HG02571 (cell line): Measurements from ENCODE around the gene ACP5.
"Not testable (repeated sequence)": the region's sequence is repeated elsewhere in the genome, so short reads cannot be mapped to it uniquely, and the experiment has no call there.

Source experiments
- ATAC-seq: cut with Tn5 transposase; IDR thresholded peaks from one replicate; pipeline ENCODE4 v1.9.1; 2021; ENCODE audit warnings: mild to moderate bottlenecking, moderate library complexity; ENCODE audit not compliant: unreplicated experiment

Gene ACP5

DNA sequence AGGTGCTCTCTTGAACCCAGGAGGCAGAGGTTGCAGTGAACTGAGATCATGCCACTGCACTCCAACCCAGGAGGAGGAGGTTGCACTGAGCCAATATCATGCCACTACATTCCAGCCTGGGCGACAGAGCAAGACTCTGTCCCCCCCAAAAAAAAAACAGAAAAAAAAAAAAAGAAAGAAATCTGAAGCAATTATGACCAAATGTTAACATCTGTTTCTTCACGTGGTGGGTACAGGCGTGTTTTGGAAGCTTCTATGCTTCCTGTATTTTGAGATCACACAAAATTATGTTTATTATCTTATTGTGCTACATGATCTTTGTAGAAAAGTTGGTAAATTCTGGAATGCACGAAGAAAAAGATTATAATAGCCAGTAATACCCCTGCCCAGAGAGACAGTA, 2.7 kb upstream of the ACP5 start:
- ATAC-seq, result no peak

DNA sequence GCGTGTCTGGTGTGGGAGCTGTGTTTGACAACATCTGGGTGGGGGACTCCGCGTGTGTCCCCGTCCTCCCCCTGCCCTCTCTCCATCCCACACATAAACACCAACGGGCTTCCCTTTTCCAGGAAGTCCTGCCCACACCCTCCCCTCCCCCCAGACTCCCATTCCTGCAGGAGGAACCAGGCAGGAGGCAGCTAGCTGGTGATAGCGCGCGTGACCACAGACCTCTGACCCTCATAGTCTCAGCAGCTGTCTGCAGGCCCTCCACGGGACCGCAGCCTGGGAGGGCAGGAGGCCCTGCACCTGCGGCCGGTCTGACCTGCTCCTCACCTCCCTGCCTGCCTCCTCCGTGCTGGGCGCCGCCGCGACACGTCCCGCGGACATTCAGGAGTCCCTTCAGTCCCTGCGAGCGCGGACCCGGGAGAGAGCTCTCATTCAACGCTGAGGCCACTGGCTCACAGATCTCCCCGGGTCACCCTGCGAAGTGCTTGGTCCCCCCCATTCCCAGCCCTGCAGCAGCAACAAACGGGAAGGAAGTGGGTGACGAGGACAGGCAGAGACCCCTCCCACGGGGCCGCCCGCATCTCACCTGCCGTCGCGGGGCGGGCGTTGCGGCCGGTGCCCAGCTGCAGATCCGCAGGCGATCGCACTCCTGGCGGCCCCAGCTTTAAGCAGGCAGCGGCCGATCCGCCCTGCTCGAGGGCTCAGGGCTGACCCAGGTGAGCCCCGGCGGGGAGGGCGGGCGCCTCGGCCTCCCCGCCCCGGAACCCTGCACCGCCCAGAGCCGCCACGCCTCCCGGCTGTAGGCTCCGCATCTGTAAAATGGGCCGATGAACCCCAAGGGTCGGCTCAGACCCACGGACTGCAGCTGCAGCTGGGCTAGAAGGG, 1.1 kb upstream of the ACP5 start:
- no peak for ATAC-seq

DNA sequence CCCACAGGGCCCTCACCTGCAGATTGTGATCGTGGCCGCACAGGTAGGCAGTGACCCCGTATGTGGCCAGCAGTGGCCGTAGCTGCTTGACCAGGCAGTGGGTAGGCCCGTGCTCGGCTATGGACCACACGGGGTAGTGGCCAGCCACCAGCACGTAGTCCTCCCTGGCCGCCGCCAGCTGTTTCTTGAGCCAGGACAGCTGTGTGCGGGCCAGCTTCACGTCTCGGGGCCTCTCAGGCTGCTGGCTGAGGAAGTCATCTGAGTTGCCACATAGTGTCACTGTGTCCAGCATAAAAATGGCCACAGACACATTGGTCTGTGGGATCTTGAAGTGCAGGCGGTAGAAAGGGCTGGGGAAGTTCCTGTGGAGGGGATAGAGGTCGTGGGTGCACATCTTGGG, 1.2 kb downstream of the ACP5 start:
- ATAC-seq, result no peak

DNA sequence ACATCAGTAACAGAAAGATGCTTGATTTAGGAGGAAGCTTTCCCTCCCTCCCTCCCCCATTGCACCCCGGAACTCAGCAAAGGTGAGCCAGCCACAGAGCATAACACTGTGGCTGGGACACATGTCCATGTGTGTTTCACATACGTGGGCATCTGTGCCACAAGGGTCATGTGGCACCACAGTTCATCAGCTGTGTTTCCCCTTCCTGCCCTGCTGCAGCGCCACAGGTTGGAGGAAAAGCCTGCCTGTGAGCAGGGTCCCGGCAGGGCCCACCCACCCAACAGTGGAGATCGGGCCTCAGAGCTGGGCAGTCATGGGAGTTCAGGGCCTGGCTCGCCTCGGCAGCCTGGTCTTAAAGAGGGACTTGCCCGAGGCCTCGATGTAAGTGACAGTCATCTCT, 2.8 kb downstream of the ACP5 start:
- ATAC-seq, result no peak

DNA sequence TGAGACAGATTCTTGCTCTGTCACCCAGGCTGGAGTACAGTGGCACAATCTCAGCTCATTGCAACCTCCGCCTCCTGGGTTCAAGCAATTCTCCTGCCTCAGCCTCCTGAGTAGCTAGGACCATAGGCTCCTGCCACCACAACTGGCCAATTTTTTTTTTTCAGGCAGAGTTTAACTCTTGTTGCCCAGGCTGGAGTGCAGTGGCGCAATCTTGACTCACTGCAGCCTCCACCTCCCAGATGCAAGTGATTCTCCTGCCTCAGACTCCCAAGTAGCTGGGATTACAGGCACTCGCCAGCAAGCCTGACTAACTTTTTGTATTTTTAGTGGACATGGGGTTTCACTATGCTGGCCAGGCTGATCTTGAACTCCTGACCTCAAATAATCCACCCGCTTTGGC, 3.7 kb downstream of the ACP5 start:
- not testable (repeated sequence) for ATAC-seq

DNA sequence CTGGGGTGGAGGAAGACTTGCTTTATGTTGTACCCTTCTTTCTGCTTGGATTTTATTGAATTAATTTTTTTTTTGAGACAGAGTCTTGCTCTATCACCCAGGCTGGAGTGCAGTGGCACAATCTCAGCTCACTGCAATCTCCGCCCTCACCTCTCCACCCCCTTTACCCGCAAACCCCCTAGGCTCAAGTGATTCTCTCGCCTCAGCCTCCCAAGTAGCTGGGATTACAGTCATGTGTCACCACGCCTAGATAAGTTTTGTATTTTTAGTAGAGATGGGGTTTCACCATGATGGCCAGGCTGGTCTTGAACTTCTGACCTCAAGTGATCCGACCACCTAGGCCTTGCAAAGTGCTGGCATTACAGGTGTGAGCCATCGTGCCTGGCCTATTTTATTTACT, 4.1 kb downstream of the ACP5 start:
- ATAC-seq, result not testable (repeated sequence)

DNA sequence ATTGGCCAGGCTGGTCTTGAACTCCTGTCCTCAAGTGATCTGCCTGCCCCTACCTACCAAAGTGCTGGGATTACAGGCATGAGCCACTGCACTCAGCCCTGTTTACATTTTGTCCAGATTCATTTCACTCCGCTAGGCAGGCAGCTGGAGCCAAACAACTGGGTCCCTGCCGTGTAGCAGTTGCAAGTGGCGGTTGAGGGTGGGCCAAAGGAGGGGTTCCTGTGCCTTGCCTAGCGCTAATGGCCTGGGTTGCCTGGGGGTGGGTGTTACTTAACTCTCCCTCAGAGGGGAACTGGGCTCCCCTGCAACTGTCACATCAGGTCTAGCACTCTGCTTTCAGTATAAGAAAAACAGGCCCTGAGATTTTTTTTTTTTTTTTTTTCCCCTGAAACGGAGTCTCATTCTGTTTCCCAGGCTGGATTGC, 7.4 kb downstream of the ACP5 start:
- no peak for ATAC-seq

DNA sequence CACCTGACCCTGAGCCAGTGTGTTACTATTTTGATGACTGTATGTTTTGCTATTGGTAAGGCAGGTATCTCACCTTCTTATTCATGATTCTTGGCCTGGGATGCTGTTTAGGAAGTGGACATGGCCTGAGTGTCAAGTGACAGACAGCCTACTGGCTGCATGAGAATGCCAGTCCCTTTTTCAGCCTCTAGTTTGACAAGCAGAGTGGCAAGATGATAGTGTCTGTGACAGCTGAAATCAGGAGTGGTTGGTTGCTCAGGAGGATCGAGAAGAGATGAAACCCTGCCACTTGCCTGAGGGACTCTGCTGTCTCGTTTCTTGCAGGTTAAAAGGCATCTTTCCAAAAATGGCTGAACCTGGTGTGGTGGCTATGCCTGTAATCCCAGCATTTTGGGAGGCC, 11.3 kb downstream of the ACP5 start:
- ATAC-seq, result no peak

DNA sequence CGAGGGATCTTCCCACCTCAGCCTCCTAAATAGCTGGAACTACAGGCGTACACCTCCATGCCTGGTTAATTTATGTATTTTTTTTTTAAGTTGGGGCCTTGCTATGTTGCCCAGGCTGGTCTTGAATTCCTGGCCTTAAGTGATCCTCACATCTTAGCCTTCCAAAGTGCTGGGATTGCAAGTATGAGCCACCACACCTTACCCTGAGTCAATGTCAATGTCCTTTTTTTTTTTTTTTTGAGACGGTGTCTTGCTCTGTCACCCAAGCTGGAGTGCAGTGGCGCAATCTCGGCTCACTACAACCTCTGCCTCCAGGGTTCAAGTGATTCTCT, 11.8 kb downstream of the ACP5 start:
- ATAC-seq, result not testable (repeated sequence)

DNA sequence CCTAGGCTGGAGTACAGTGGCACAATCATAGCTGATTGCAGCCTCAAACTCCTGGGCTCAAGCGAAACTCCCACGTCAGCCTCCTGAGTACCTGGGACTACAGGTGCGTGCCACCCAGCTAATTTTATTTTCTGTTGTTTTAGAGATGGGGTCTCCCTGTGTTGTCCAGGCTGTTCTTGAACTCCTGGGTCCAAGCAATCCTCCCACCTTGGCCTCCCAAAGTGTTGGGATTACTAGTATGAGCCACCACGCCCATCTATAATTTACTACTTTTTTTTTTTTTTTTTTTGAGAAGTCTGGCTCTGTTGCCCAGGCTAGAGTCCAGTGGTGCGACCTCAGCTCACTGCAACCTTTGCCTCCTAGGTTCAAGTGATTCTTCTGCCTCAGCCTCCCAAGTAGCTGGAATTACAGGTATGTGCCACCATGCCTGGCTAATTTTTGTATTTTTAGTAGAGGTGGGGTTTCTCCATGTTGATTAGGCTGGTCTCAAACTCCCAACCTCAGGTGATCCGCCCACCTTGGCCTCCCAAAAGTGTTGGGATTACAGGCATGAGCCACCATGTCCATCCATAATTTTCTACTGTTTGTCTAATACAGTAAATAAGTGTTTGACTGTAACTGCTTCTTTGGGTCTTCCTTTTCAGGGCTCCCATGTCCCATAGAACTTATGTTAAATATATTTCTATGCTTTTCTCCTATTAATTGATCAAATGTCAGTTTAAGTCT, 13.2 kb downstream of the ACP5 start:
- not testable (repeated sequence) for ATAC-seq

DNA sequence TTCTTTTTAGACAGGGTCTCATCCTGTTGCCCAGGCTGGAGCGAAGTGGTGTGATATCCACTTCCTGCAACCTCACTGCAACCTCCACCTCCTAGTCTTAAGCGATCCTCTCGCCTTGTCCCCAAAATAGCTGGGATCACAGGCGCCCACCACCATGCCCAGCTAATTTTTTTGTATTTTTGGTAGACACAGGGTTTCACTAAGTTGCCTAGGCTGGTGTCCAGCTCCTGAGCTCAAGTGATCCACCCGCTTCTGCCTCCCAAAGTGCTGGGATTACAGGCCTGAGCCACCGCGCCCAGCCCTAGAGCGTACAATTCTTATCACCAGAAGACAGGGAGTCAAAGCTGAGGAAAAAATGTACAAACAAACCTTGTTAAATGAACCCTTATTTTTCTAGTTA, 13.9 kb downstream of the ACP5 start:
- ATAC-seq, result no peak

DNA sequence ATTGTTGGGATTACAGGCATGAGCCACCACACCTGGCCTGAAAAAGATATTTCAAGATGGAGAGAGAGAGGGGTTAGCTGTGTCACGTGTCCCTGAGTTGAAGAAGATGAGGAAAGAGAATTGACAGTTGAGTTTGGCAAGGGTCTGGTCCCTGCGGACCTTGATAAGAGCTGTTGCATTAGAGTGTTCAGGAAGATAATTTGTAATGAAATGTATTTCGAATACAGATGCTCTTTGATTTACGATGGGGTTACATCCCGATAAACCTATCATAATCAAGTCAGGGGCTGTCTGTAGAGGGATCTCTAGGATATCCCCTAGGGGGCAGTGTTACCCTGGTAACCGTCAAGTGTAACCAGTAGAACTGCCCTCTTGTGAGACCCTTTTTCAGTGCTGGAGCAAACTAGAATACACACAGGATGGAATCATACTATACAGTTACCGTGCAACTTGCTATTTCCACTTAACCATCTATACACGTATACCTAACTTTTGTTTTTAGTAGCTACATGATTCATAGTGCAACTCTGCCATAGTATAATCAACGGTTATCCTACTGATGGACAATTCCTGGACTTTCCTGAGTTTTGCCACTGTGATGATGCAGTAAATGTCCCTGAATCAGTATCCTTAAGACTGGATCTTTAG, 16.9 kb downstream of the ACP5 start:
- no peak for ATAC-seq

DNA sequence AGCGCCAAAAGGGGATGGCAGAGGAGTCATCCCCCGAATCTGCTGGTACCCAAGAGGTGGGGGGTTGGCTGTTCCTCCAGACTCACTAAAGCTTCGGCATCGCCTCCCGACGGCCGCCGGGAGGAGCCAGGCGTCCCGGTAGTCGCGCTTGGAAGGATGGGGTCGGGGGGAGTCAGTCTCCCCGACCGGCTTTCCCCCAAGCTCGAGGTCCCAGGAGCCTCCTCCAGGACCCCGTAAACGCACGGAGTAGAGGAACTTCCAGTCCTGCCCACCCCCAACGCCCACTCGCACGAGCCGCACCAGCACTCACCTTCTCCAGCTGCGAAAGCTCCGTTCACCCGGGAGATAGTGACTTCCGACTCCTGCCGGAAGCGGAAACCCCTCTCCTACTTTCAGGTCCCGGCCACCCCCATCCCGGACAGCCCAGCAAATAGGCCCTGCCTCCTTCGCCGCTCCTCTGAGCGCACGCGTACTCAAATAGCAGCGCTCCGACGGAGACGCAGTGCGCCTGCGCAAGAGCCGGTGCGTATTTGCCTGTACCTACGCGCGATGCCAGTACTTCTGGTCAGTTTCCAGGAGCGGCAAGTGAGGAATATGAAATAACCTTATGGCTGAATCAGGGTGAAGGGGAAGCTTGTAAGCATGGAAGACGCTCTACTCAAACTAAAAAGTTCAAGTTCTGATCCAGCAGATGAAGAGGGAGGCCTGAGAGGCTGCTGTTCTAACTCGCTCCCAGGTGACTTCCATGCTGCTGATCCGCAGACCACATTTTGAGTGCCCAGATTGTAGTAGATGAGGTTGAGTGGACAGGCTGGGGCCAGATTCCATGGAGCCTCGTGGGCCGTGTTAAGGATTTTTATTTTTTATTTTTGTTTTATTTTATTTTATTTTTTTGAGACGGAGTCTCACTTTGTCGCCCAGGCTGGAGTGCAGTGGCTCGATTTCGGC, 18.3 kb downstream of the ACP5 start, which contains the start of gene ELOF1:
Gene ELOF1, minus strand, starts transcription at position 350 of the 948 bp plus-strand sequence. CDS start 4,883 bp downstream, outside the sequence.
- ATAC-seq, result peak; percentile 85

DNA sequence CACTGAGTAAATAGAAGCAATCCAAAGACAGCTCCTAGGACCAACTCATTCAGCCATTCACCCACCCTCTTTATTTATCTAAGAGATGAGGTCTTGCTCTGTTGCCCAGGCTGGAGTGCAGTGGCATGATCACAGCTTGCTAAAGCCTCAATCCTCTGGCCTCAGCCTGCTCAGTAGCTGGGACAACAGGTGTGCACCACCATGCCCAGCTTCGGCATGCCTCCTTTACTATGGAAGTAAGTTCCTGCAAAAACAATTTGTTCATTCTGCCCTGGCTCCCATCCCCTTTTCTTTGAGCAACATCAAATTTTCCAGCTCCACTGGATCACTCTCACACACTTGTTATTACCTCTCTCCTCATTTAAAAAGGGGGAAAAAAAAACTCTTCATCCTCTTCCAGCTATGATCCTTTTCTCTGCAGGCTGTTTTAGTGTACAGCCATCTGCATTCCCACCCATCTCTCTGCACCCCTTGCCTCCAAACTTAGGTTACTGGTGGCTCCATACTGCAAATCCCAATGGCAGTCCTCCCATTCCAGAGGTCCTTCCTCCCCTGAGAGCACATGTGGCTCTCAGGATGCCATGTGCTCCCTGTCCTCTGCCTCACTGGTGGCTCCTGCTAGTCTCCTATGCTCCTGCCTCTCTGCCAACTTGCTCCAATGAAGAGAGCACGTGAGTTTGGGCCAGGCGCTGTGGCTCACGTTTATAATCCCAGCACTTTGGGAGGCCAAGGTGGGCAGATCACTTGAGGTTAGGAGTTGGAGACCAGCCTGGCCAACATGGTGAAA, 20.6 kb downstream of the ACP5 start:
- no peak for ATAC-seq

DNA sequence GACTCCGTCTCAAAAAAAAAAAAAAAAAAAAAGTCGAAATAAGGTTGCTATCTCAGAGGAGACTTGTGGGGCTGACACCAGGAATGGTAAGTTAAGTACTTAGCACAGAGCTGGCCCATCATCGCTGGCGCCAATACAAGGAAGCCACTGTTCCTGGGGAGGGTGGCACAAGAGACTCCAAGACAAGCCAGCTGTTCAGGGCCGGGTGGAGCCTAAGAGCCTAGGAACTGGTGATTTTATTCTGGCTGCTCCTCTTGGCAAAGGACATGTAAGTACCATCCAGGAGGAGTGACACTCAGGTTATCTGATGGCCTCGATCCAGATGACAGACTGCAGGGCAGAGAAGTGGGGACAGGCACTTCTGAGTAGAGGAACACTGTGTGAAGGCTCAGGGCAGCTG, 22.2 kb downstream of the ACP5 start:
- ATAC-seq, result no peak

DNA sequence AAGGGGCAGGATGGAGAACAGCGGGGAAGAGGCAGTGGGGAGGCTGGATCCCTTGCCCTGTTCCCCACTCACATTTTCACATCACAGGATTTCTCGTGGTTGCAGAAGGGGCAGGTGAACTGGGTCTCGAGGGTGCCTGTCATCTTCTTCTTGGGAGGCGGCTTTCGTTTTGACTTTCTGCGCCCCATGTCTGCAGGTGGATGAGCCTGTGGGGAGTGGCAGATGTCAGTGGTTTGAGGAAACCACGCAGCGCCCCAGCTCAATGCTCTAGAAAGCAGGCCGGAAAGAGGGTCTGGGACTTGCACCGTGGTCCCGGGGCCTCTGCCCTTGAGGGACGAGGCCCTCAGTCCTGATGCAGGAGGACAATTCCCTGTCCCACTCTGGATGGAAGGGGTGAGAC, 23.3 kb downstream of the ACP5 start:
- ATAC-seq, result no peak

DNA sequence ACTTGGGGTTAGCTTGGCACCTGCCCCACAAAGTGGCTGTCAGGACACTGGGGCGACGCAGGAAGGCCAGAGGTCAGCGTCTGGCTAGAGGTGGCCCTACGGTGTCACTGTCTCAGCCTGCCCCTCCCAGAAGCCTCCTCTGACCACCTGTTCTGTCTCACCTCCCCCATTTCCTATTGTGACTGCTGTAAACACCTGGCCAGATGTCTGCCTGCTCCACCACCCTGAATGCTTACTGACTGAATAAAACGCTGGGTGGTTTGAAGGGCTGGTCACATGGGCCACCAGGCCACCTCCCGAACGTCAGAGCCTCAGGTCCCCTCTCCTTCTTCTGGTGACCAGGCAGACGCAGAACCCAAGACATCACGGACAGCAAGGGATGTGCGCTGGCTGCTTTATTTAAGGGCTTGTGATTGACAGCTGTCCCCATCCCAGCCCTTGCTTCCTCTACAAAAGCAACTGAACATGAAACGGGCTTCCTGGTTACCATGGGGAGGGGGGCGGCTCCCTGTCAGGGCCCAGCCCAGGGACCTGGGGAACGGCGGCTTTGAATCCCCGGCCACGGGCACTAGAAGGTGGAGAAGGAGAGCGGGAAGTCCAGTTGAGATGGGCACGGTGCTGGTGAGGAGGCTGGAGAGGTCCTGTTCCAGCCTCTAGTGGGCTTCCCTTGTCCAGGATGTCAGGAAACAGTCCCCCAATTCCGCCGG, 24.6 kb downstream of the ACP5 start:
- ATAC-seq, result no peak

DNA sequence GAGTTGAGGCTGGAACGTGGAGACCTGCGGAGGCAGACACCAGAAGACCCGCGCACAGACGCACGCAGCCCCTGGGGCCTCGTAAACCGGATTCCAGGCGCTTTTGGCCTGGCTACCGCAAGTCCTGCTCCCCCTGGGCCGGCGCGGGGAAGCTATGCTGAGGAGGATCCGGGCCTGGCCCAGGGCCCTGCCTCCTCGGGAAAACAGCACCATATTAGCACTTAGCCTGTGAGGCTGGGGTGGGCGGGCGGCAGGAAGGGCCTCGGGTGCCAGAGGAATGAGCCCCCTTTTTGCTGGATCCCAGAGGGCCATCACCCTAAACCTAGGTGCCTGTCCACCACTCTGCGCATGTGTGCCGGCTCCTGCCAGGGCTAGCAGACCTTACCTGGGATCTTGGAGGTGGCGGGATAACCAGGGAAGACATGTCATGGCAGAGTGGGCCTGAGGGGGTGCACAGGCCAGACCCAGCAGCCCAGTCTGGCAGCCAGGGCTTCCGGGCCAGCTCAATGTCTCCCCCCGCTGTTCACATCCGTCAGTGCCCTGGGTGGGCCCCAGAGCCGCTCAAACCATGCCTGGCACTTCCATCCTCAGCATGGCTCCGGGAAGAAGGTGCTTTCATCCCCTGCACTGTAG, 25.7 kb downstream of the ACP5 start:
- no peak for ATAC-seq

DNA sequence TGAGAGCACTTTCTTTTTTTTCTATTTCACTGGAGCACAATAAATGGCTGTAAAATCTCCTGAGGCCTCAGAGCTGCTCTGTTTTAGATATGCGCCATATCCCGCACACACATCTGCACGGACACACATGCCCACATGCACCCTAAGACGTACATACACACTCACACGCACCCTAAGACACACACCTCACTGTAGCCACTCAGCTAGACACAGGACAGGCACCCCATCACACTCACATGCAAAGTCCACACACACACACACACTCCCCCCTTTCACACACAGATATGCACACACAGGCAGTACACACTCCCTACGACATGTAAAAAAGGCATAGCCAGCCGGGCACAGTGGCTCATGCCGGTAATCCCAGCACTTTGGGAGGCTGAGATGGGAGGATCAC, 27.2 kb downstream of the ACP5 start:
- ATAC-seq, result no peak
